ENCODE data around the gene GNAS-AS1.

DNA sequence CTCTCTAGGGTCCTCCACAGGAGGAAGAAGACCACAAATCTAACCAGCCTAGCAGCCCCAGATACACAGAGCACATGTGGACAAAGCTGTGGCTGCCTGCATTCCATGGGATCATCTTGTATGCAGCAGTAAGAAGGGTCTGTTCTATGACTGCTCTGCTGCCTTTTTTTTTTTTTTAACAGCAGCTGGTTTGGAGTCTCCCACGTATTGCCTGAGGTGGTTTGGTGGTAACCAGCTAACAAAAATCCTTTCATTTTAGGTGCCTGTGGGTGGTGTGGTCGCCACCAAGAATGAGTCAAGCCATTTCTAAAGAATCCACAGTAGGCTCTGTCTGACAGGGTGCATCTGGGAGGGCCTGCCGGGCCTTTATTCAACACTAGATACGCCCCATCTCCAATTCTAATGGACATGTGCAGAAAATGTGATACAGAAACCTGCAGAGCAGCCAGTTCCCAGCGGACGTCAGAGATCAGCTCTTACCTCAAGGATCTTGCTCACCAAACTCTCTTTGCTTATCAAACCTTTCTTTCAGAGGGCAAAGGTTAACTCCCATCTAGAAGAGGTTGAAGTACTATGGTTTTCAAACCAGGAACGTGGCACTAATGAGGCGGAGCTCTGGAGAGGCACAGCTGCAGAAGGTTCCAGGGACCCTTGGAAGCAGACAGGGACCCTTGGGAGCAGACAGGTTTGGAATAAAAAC is 32.0 kb downstream of the GNAS-AS1 start:
- TF ChIP-seq GATA2 (IDR thresholded peaks at IDR 0.05; ENCODE audit: low read depth, low read length) (no peak), GATA3 (IDR thresholded peaks at IDR 0.05; ENCODE audit: low read depth, low read length) (no peak)
